ENCODE measurements around the gene DISC1. TPM values are rescaled to one million over a fixed set of nuclear protein-coding genes. Genes with fewer than 3 reads are reported as not detected.

DISC1 gene
- total RNA-seq, 1 experiment from 2014 or later = 2.1 TPM

GRCh38 chr1:231921646-231922345, 295.2 kb downstream of the DISC1 start:
- no TSS peak for BruUV-seq (replicated peaks)
- POLR2A ChIA-PET = interaction anchor here (0.6 to 2.0 kb wide), 2 partner anchors 9 to 118 kb away, joined by 3 to 12 read pairs; no protein-coding TSS in a partner anchor
- Mint-ChIP-seq H3K27ac (ENCODE audit: low read depth, unreplicated experiment) (no peak overlapping the region), H3K4me1 (ENCODE audit: insufficient read depth, unreplicated experiment) (peaks cover 39% of the 10 kb centered on the region), H3K9me3 (ENCODE audit: unreplicated experiment) (no peaks in the 10 kb centered on the region), H3K4me3 (ENCODE audit: unreplicated experiment) (no peak overlapping the region), H3K36me3 (ENCODE audit: insufficient read depth, unreplicated experiment) (no peaks in the 10 kb centered on the region), H3K27me3 (ENCODE audit: insufficient read depth, unreplicated experiment) (no peaks in the 10 kb centered on the region)
- TF ChIP-seq CTCF (IDR thresholded peaks at IDR 0.05; ENCODE audit: unreplicated experiment) = no peak
- CTCF ChIA-PET = interaction anchor here (0.6 to 1.3 kb wide), 6 partner anchors 52 to 271 kb away, joined by 3 to 4 read pairs (median 3); no protein-coding TSS in a partner anchor
- intact Hi-C loops (cut with micrococcal nuclease) = no loop called here
- peak; percentile 29 for DNase-seq (ENCODE audit: unreplicated experiment)

GRCh38 chr1:231923491-231924041, 297.0 kb downstream of the DISC1 start:
- Mint-ChIP-seq H3K27ac (ENCODE audit: low read depth, unreplicated experiment) (no peak overlapping the region), H3K9me3 (ENCODE audit: unreplicated experiment) (no peaks in the 10 kb centered on the region), H3K27me3 (ENCODE audit: insufficient read depth, unreplicated experiment) (no peaks in the 10 kb centered on the region), H3K4me1 (ENCODE audit: insufficient read depth, unreplicated experiment) (peaks cover 32% of the 10 kb centered on the region), H3K4me3 (ENCODE audit: unreplicated experiment) (no peak overlapping the region), H3K36me3 (ENCODE audit: insufficient read depth, unreplicated experiment) (no peaks in the 10 kb centered on the region)
- intact Hi-C loops (cut with micrococcal nuclease) = no loop called here
- BruUV-seq (replicated peaks) = no TSS peak
- ChIA-PET POLR2A (interaction anchor here (0.7 kb wide), 2 partner anchors 231 to 616 kb away, joined by 3 read pairs; no protein-coding TSS in a partner anchor), CTCF (interaction anchor here (0.6 to 1.3 kb wide), 3 partner anchors 58 to 390 kb away, joined by 3 read pairs; no protein-coding TSS in a partner anchor)
- TF ChIP-seq CTCF (IDR thresholded peaks at IDR 0.05; ENCODE audit: unreplicated experiment) = no peak
- DNase-seq (ENCODE audit: unreplicated experiment) = peak; percentile 68

- no peak overlapping the region for H3K4me3 Mint-ChIP-seq (ENCODE audit: unreplicated experiment)
- intact Hi-C loops (cut with micrococcal nuclease) = no loop called here
- TF ChIP-seq CTCF (IDR thresholded peaks at IDR 0.05; ENCODE audit: unreplicated experiment) = no peak
- H3K27me3 Mint-ChIP-seq (ENCODE audit: insufficient read depth, unreplicated experiment) = no peaks in the 10 kb centered on the region
- H3K27ac Mint-ChIP-seq (ENCODE audit: low read depth, unreplicated experiment) = no peak overlapping the region
- no peaks in the 10 kb centered on the region for H3K9me3 Mint-ChIP-seq (ENCODE audit: unreplicated experiment)
- no TSS peak for BruUV-seq (replicated peaks)
- H3K36me3 Mint-ChIP-seq (ENCODE audit: insufficient read depth, unreplicated experiment) = no peaks in the 10 kb centered on the region
- ChIA-PET CTCF (interaction anchor here (0.6 to 1.0 kb wide), 3 partner anchors 20 to 389 kb away, joined by 3 read pairs; no protein-coding TSS in a partner anchor), POLR2A (interaction anchor here (0.7 kb wide), 2 partner anchors 61 to 616 kb away, joined by 3 read pairs; no protein-coding TSS in a partner anchor)
- H3K4me1 Mint-ChIP-seq (ENCODE audit: insufficient read depth, unreplicated experiment) = peaks cover 32% of the 10 kb centered on the region
- DNase-seq (ENCODE audit: unreplicated experiment) = no peak
Observed at GRCh38 chr1:231924180-231924579, 297.6 kb downstream of the DISC1 start.

- DNase-seq (ENCODE audit: unreplicated experiment) = no peak
- BruUV-seq (replicated peaks) = no TSS peak
- Mint-ChIP-seq H3K9me3 (ENCODE audit: unreplicated experiment) (no peaks in the 10 kb centered on the region), H3K36me3 (ENCODE audit: insufficient read depth, unreplicated experiment) (no peaks in the 10 kb centered on the region), H3K4me1 (ENCODE audit: insufficient read depth, unreplicated experiment) (peaks cover 45% of the 10 kb centered on the region), H3K27me3 (ENCODE audit: insufficient read depth, unreplicated experiment) (no peaks in the 10 kb centered on the region), H3K27ac (ENCODE audit: low read depth, unreplicated experiment) (no peak overlapping the region), H3K4me3 (ENCODE audit: unreplicated experiment) (no peak overlapping the region)
- no peak for TF ChIP-seq CTCF (IDR thresholded peaks at IDR 0.05; ENCODE audit: unreplicated experiment)
- intact Hi-C loops (cut with micrococcal nuclease) = no loop called here
- POLR2A ChIA-PET = interaction anchor here (0.7 to 2.2 kb wide), 2 partner anchors 10 to 620 kb away, joined by 3 to 9 read pairs; no protein-coding TSS in a partner anchor
- CTCF ChIA-PET = interaction anchor here (0.6 to 1.0 kb wide), 5 partner anchors 58 to 701 kb away, joined by 3 to 4 read pairs (median 3); no protein-coding TSS in a partner anchor
Observed at GRCh38 chr1:231925864-231926263, 299.3 kb downstream of the DISC1 start.

All from MCF 10A (cell line).